HUES6 (cell line): Measurements from ENCODE around the gene FSTL5.
"Not testable (repeated sequence)": the region's sequence is repeated elsewhere in the genome, so short reads cannot be mapped to it uniquely, and the experiment has no call there.

ENCODE experiments used
- H3K27ac ChIP-seq: 2 replicates; pipeline ENCODE4 v1.7.0; 2013; ENCODE audit warnings: low read depth, mild to moderate bottlenecking, low read length, inconsistent platforms
- H3K27me3 ChIP-seq: 2 replicates; pipeline ENCODE4 v1.6.1; 2013; ENCODE audit warnings: low read length; ENCODE audit not compliant: control insufficient read depth, insufficient read depth
- H3K36me3 ChIP-seq: 2 replicates; pipeline ENCODE4 v1.6.1; 2013; ENCODE audit warnings: low read length; ENCODE audit not compliant: control insufficient read depth, insufficient read depth
- H3K4me1 ChIP-seq: 2 replicates; pipeline ENCODE4 v1.6.1; 2013; ENCODE audit warnings: low read length; ENCODE audit not compliant: control insufficient read depth, insufficient read depth
- H3K4me3 ChIP-seq: 2 replicates; pipeline ENCODE4 v1.5.1; 2013; ENCODE audit warnings: low read depth, low read length
- H3K9ac ChIP-seq: one replicate; pipeline ENCODE4 v1.6.1; 2013; ENCODE audit warnings: mild to moderate bottlenecking, low read length
- H3K9me3 ChIP-seq: 2 replicates; pipeline ENCODE4 v1.6.1; 2013; ENCODE audit warnings: low read depth, low read length; ENCODE audit not compliant: control insufficient read depth, insufficient read depth

The FSTL5 gene

DNA sequence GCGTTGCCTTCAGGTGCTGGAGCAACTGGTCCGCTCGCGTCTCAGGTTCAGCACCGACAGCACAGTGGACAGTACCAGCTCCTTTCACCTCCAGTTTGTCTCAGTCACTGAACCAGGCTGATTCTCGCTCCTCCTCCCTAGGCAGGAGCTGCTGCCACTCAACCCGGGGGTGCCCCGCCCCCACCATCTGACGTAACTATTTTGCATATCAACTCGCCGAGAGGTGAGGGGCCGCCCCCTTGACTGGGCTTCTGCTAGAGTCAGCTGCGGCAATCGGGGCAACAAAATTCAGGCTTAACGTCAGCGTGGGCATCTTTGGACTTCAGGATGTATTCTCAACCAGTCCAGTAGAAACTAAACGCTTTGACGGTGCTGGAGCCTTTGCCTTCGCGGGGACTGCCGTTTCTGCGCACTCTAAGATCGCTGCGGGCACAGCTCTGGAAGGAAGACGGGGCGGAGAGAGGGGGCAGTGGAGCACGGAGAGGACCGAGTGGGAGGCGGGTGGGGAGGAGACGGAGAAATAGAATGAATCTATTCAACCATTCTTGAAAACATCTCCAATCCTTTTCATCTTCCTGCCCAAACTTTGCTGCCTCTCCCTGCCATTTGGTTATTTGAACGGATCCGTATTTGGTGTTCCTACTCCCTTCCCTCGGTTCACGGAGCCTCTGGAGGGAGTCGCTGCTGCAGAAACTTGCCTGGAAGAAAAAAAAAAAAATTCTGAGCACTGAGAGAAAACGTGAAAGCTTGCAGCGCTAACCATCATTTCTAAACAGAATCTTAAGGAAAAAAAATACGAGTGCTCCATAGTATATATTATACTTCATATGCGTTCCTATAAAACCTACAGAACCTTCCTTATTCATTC lies at the start of gene FSTL5:
TSS of gene FSTL5 (minus strand) at position 109 of the 868 bp plus-strand sequence. CDS start 52,604 bp downstream, outside the sequence.
- H3K27ac ChIP-seq, result no peak within 1 kb of the TSS
- H3K27me3 ChIP-seq, result no peaks in the 10 kb centered on the region; the same call in 1 of the 2 replicates
- H3K9ac ChIP-seq, result peak within 1 kb of the TSS; percentile 87
- H3K36me3 ChIP-seq, result no peaks in the 10 kb centered on the region
- H3K4me3 ChIP-seq, result peak within 1 kb of the TSS; percentile 80
- H3K9me3 ChIP-seq, result no peaks in the 10 kb centered on the region
- peaks cover 10% of the 10 kb centered on the region for H3K4me1 ChIP-seq

GRCh38 chr4:162209706-162210105 lies 45.9 kb upstream of the FSTL5 start:
- H3K9me3 ChIP-seq, result no peaks in the 10 kb centered on the region
- no peak overlapping the region for H3K9ac ChIP-seq
- no peaks in the 10 kb centered on the region for H3K4me1 ChIP-seq
- H3K36me3 ChIP-seq, result no peaks in the 10 kb centered on the region
- H3K27ac ChIP-seq, result no peak overlapping the region
- no peaks in the 10 kb centered on the region for H3K27me3 ChIP-seq
- no peak overlapping the region for H3K4me3 ChIP-seq

GRCh38 chr4:162203478-162203877 lies 39.7 kb upstream of the FSTL5 start:
- not testable (repeated sequence) for H3K9me3 ChIP-seq, H3K27me3 ChIP-seq, H3K9ac ChIP-seq, H3K4me1 ChIP-seq, H3K27ac ChIP-seq, H3K36me3 ChIP-seq, H3K4me3 ChIP-seq

- Histone ChIP-seq H3K27ac (no peak overlapping the region), H3K9me3 (no peaks in the 10 kb centered on the region)
These were observed 37.9 kb upstream of the FSTL5 start for GRCh38 chr4:162201673-162202072.

DNA sequence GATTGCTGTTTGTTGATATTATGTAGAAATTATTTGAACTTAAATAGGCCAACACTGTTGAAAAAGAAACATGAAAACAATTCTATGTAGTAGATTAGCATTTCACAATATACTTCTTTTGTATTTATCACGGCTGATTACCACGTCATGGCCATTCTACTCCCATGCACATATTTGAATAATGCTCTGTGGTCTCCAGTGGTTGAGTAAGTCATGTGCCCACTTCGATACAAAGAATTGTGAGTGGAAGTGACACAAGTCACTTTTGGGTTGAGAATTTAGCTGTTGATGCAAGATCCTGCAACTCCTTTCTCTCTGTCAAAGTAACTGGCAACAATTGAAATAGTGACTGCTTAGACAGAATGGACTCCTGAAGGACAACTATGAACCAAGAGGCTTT lies 6.7 kb upstream of the FSTL5 start:
- H3K27ac ChIP-seq, result no peak overlapping the region
- H3K27me3 ChIP-seq, result no peaks in the 10 kb centered on the region
- no peaks in the 10 kb centered on the region for H3K9me3 ChIP-seq
- no peaks in the 10 kb centered on the region for H3K36me3 ChIP-seq
- H3K9ac ChIP-seq, result no peak overlapping the region
- H3K4me1 ChIP-seq, result no peaks in the 10 kb centered on the region
- no peak overlapping the region for H3K4me3 ChIP-seq

More at GRCh38 chr4:162201673-162202072, 37.9 kb upstream of the FSTL5 start:
- Histone ChIP-seq H3K36me3 (no peaks in the 10 kb centered on the region), H3K4me3 (no peak overlapping the region), H3K27me3 (no peaks in the 10 kb centered on the region), H3K4me1 (no peaks in the 10 kb centered on the region), H3K9ac (no peak overlapping the region)

DNA sequence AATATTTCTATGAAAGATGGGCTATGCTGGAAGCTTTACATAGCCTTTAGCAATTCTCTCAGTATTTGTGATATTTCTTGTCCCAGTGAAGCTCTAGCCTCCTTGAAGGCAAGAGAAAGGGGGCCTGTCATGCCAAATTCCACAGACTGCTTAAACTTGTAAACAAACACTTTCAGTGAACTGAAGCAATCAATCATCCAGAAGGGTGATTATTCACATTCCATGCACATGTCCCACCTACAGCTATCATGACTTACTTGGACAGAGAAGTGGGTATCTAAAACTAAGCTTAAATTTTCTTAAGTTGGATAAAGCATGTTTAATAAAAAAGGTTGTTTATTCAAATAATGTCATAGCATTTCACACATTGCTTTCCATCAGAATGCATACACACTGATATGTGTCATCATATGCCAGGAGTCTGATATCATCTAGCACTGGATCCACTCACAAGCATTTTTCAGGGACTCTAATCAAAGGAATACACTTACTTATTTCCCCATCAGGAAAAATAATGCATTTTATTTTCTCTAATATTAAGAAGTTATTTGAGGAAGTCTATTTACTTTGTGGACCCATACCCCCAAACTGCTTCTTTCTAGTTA lies 1.2 kb upstream of the FSTL5 start:
- H3K4me3 ChIP-seq, result peak overlapping the region; percentile 80
- H3K9ac ChIP-seq, result no peak overlapping the region
- H3K27me3 ChIP-seq, result no peaks in the 10 kb centered on the region; the same call in 1 of the 2 replicates
- H3K4me1 ChIP-seq, result peaks cover 10% of the 10 kb centered on the region
- no peaks in the 10 kb centered on the region for H3K9me3 ChIP-seq
- no peak overlapping the region for H3K27ac ChIP-seq
- H3K36me3 ChIP-seq, result no peaks in the 10 kb centered on the region

GRCh38 chr4:162162672-162163071 lies 1.1 kb downstream of the FSTL5 start:
- no peaks in the 10 kb centered on the region for H3K36me3 ChIP-seq
- peaks cover 13% of the 10 kb centered on the region for H3K4me1 ChIP-seq
- H3K9me3 ChIP-seq, result no peaks in the 10 kb centered on the region
- no peaks in the 10 kb centered on the region; the same call in 1 of the 2 replicates for H3K27me3 ChIP-seq
- no peak overlapping the region for H3K9ac ChIP-seq
- peak overlapping the region; percentile 45 for H3K4me3 ChIP-seq
- H3K27ac ChIP-seq, result no peak overlapping the region

GRCh38 chr4:162157241-162157640 lies 6.6 kb downstream of the FSTL5 start:
- Histone ChIP-seq H3K4me3 (no peak overlapping the region), H3K36me3 (no peaks in the 10 kb centered on the region), H3K4me1 (peaks cover 4% of the 10 kb centered on the region), H3K27ac (no peak overlapping the region), H3K9ac (no peak overlapping the region), H3K9me3 (no peaks in the 10 kb centered on the region), H3K27me3 (no peaks in the 10 kb centered on the region)

DNA sequence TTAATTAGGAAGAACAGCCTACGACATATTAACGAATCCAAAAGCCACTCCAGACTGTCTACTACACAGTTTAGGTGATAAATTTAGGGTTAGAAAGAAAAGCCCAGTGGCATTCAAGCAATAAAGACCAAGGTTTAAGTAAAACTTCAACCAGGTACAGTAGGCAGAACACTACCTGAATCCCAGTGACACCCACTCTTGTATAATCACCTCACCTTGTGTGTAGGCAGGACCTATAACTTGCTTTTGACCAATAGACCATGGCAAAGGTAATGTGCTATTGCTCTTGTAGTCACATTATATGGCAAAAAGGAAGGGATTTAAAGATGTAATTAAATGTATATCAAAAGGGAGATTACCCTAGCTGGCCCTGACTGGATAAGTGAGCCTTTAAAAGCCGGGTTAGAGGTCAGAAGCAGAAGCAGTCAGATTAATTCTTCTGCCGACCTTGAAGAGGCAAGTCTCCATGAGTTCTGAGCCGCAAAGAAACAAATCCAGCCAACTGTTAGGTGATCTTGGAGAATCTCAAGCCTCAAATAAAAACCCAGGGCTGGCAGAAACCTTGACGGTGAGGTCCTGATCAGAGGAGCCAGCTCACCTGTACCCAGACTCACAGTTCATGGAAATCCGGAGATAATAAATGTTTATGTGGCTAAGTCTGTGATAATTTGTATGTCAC lies 8.8 kb downstream of the FSTL5 start:
- no peak overlapping the region for H3K27ac ChIP-seq
- no peaks in the 10 kb centered on the region for H3K9me3 ChIP-seq
- peaks cover 3% of the 10 kb centered on the region; the same call in 1 of the 2 replicates for H3K4me1 ChIP-seq
- H3K27me3 ChIP-seq, result no peaks in the 10 kb centered on the region
- H3K9ac ChIP-seq, result no peak overlapping the region
- H3K36me3 ChIP-seq, result no peaks in the 10 kb centered on the region
- no peak overlapping the region for H3K4me3 ChIP-seq

DNA sequence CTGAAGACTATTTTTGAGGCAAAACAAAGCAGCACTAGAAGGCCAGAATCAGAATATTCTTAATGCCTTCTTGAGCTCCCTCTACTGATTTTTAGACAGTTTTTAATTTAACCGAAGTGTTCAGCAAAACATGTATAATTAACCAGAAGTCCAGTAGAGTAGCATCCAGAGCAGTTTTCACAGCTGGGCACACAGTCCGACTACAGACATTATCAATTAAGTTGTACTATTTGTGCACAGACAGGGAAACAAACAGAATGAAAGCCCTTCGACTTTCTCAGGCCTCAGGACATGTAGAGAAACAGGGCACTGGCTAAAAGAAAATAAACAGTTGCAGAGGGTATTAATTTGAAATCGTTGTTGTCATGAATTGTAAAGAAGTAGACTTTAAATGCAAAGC lies 11.9 kb downstream of the FSTL5 start:
- H3K9me3 ChIP-seq, result no peaks in the 10 kb centered on the region
- H3K4me3 ChIP-seq, result no peak overlapping the region
- H3K27ac ChIP-seq, result no peak overlapping the region
- no peaks in the 10 kb centered on the region for H3K36me3 ChIP-seq
- H3K9ac ChIP-seq, result no peak overlapping the region
- H3K4me1 ChIP-seq, result no peaks in the 10 kb centered on the region
- H3K27me3 ChIP-seq, result no peaks in the 10 kb centered on the region

DNA sequence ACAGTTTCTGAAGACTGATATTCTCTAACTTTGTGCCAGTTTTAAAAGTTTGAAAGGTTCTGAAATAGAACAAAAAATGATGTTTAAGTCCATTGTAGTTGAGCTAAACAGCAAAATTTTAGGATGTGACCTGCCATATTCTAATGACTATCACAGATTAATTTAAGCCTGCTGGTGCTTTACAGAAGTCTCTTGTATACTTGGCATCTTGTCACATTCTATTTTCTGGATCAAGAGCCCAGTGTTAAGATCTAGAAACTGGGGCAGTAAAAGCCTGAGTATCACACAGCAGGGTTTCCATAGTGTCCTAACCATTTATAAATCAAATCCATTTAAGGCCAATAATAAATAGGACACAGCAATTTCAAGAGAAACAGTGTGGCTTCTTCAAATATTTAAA lies 12.4 kb downstream of the FSTL5 start:
- Histone ChIP-seq H3K9me3 (no peaks in the 10 kb centered on the region), H3K9ac (no peak overlapping the region), H3K4me3 (no peak overlapping the region), H3K4me1 (no peaks in the 10 kb centered on the region), H3K27me3 (no peaks in the 10 kb centered on the region), H3K36me3 (no peaks in the 10 kb centered on the region), H3K27ac (no peak overlapping the region)
